Measurements from ENCODE around the gene SLC25A29. TPM values are rescaled to one million over a fixed set of nuclear protein-coding genes. Genes with fewer than 3 reads are reported as not detected.

The SLC25A29 gene
- total RNA-seq, 8 experiments from 2014 or later: 7.7 to 56.7 (median 42.8) TPM

Other genes with a start within 250 kb of the SLC25A29 start
- gene EVL, start 241.0 kb downstream of the SLC25A29 start, total RNA-seq: 100 to 1,000 TPM in 4 of 8 experiments, 10 to 100 TPM in 3, 1 to 10 TPM in 1; 9.5 to 178 (median 119) TPM
- gene DEGS2, start 146.8 kb downstream of the SLC25A29 start, total RNA-seq: 1 to 10 TPM in 1 of 8 experiments, under 1 TPM in 7; 0.25 to 1.3 (median 0.65) TPM
- gene YY1, start 67.3 kb downstream of the SLC25A29 start, total RNA-seq: 10 to 100 TPM; 23.4 to 58.3 (median 30.4) TPM
- gene SLC25A47, start 16.9 kb upstream of the SLC25A29 start, total RNA-seq: under 1 TPM in 6 of 8 experiments, not detected in 2; 0.05 to 0.52 (median 0.33) TPM
- gene WDR25, start 70.0 kb upstream of the SLC25A29 start, total RNA-seq: 10 to 100 TPM; 11.0 to 31.1 (median 16.9) TPM

Measured in motor neuron (in vitro differentiated cells).